Thoracic aorta (tissue), 2 donors: ENCODE results near the gene MCM9. TPM values are rescaled to one million over a fixed set of nuclear protein-coding genes. Genes with fewer than 3 reads are reported as not detected.

ENCODE experiments used
- ATAC-seq: fragments of 150-250 bp; one replicate; pipeline ENCODE4 v1.8.0; 2017; ENCODE audit warnings: low read depth; ENCODE audit not compliant: insufficient number of reproducible peaks, low FRiP score
- DNase-seq: peaks from one replicate; pipeline ENCODE4 v3.0.0-alpha.2; 2020; ENCODE audit warnings: low spot score
- H3K27ac ChIP-seq, 2 donors: fragments of 200-600 bp; sonication (generic); 1 replicate in 1 of 2; 2 replicates in 1 of 2; pipeline ENCODE4 v1.5.1; 2016; ENCODE audit warnings: mild to moderate bottlenecking in 2 of 2, moderate library complexity in 2 of 2
- H3K27me3 ChIP-seq: fragments of 200-600 bp; sonication (generic); replicated peaks from 2 replicates; pipeline ENCODE4 v1.6.0; 2016; ENCODE audit warnings: mild to moderate bottlenecking; ENCODE audit not compliant: insufficient read depth
- H3K36me3 ChIP-seq: fragments of 200-600 bp; sonication (generic); one replicate; pipeline ENCODE4 v1.5.1; 2016
- H3K4me1 ChIP-seq, 2 donors: fragments of 200-600 bp; sonication (generic); 1 replicate in 1 of 2; 2 replicates in 1 of 2; pipeline versions ENCODE4 v1.5.1 to v1.6.0; 2016; ENCODE audit warnings: low read depth in 2 of 2, mild to moderate bottlenecking in 1 of 2; ENCODE audit not compliant: control insufficient read depth in 1 of 2
- H3K4me3 ChIP-seq: fragments of 200-600 bp; sonication (generic); 2 replicates; pipeline ENCODE4 v1.5.1; 2016; ENCODE audit warnings: mild to moderate bottlenecking
- H3K9me3 ChIP-seq: fragments of 200-600 bp; sonication (generic); 2 replicates; pipeline ENCODE4 v1.5.1; 2016
- CTCF ChIP-seq: fragments of 200-600 bp; sonication (generic); IDR thresholded peaks from one replicate; pipeline ENCODE4 v1.5.1; 2019; ENCODE audit warnings: antibody characterized with exemption
- total RNA-seq, 2 donors: library from RNA; depleted of rRNA; stranded (reverse); fragments of >200 nt; gene quantifications; one replicate each; pipeline versions ENCODE4 v1.1.0 to v1.2.3, GENCODE V29; 2016

The MCM9 gene
- total RNA-seq, 2 donors from 2014 or later = 14.1 to 22.2 TPM

GRCh38 chr6:118775381-118775780 lies 159.6 kb downstream of the MCM9 start:
- TF ChIP-seq CTCF = no peak
- DNase-seq (no peak), ATAC-seq (no peak)
- no peaks in the 10 kb centered on the region for H3K36me3 ChIP-seq
- no peaks in the 10 kb centered on the region for H3K4me1 ChIP-seq
- no peaks in the 10 kb centered on the region for H3K27me3 ChIP-seq
- no peaks in the 10 kb centered on the region for H3K9me3 ChIP-seq
- no peak overlapping the region for H3K27ac ChIP-seq
- H3K4me3 ChIP-seq = no peak overlapping the region

GRCh38 chr6:118774581-118774980 lies 160.4 kb downstream of the MCM9 start:
- Histone ChIP-seq H3K4me1 (peaks cover 0 to 4% of the 10 kb centered on the region in 2 donors), H3K27me3 (no peaks in the 10 kb centered on the region), H3K27ac (no peak overlapping the region), H3K36me3 (no peaks in the 10 kb centered on the region), H3K4me3 (no peak overlapping the region), H3K9me3 (no peaks in the 10 kb centered on the region)
- DNase-seq (no peak), ATAC-seq (no peak)
- TF ChIP-seq CTCF = no peak

- no peak for TF ChIP-seq CTCF
- DNase-seq (no peak), ATAC-seq (no peak)
- no peaks in the 10 kb centered on the region for H3K9me3 ChIP-seq
- H3K27ac ChIP-seq = no peak overlapping the region
- peaks cover 0 to 4% of the 10 kb centered on the region in 2 donors for H3K4me1 ChIP-seq
- no peaks in the 10 kb centered on the region for H3K27me3 ChIP-seq
- no peak overlapping the region for H3K4me3 ChIP-seq
- no peaks in the 10 kb centered on the region for H3K36me3 ChIP-seq
Observed at GRCh38 chr6:118772886-118773285, 162.1 kb downstream of the MCM9 start.

GRCh38 chr6:118771253-118771652 lies 163.7 kb downstream of the MCM9 start:
- Histone ChIP-seq H3K27ac (no peak overlapping the region), H3K4me3 (no peak overlapping the region), H3K36me3 (no peaks in the 10 kb centered on the region), H3K4me1 (peaks cover 0 to 4% of the 10 kb centered on the region in 2 donors), H3K9me3 (no peaks in the 10 kb centered on the region), H3K27me3 (no peaks in the 10 kb centered on the region)
- no peak for DNase-seq
- no peak for ATAC-seq
- no peak for TF ChIP-seq CTCF

- Histone ChIP-seq H3K9me3 (no peaks in the 10 kb centered on the region), H3K36me3 (no peaks in the 10 kb centered on the region), H3K4me3 (no peak overlapping the region), H3K27ac (no peak overlapping the region), H3K27me3 (no peaks in the 10 kb centered on the region), H3K4me1 (peaks cover 0 to 4% of the 10 kb centered on the region in 2 donors)
- TF ChIP-seq CTCF = no peak
- DNase-seq = no peak
- no peak for ATAC-seq
Observed at GRCh38 chr6:118770835-118771234, 164.1 kb downstream of the MCM9 start.
